OCI-LY1 (cell line): ENCODE results near the gene ANKRD31.

ENCODE experiments used
- CTCF ChIP-seq: fragments of 200-600 bp; sonication (generic), shearing (Covaris generic); IDR thresholded peaks from 2 replicates; pipeline ENCODE4 v1.5.1; 2017; ENCODE audit warnings: mild to moderate bottlenecking, antibody characterized with exemption, low read length, moderate library complexity, mixed read lengths
- EZH2 ChIP-seq: fragments of 200-600 bp; sonication (generic), shearing (Covaris generic); IDR thresholded peaks from 2 replicates; pipeline ENCODE4 v1.8.0; 2017; ENCODE audit warnings: borderline replicate concordance, mixed run types, mild to moderate bottlenecking, antibody characterized with exemption, low read length, moderate library complexity, mixed read lengths

- TF ChIP-seq CTCF: no peak
- no peak for TF ChIP-seq EZH2
These were observed 6.4 kb upstream of the ANKRD31 start for GRCh38 chr5:75243100-75243499.
